SK-MEL-5 (cell line): Measurements from ENCODE around the gene E4F1. TPM values are rescaled to one million over a fixed set of nuclear protein-coding genes. Genes with fewer than 3 reads are reported as not detected.
A peak's percentile ranks its signal among the peaks of the same experiment; 100 is the strongest.

Experiments used
- DNase-seq: peaks from one replicate; pipeline ENCODE4 v3.0.0-alpha.2; 2016; ENCODE audit warnings: low read depth, low spot score
- in situ Hi-C: cut with HindIII; loops from 2 replicates; pipeline ENCODE4 v1.10.0; 2016; ENCODE audit warnings: low sequenced_read_pairs, high pct_unique_total_duplicates, low pct_unique_long_range_greater_than_20kb
- total RNA-seq: library from RNA; depleted of rRNA; stranded (reverse); fragments of >200 nt; shearing (Covaris generic); gene quantifications from 2 replicates; pipeline ENCODE4 v1.2.3, GENCODE V29; 2014

Gene E4F1
- total RNA-seq, 1 experiment from 2014 or later = 19.0 TPM

DNA sequence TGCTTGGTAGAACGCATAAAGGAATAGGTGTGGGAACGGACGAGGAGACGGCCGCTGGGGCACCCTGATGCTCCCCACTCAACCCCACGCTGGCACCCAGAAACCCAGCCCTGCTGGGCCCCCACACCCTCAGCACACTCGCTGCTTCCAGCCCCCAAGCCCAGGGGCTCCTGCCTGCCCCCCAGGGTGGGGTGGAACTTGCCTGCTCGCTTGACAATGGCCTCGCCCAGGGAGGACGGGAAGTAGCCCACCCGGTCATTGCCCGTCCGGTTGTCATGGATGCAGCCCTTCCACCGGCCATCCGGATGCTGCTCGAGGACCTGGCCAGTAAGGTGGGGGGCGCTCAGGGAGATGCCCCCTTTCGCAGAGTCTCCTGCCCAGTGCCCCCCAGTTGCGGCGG is 36.9 kb upstream of the E4F1 start:
- DNase-seq = no peak
- in situ Hi-C loops = no loop called here

DNA sequence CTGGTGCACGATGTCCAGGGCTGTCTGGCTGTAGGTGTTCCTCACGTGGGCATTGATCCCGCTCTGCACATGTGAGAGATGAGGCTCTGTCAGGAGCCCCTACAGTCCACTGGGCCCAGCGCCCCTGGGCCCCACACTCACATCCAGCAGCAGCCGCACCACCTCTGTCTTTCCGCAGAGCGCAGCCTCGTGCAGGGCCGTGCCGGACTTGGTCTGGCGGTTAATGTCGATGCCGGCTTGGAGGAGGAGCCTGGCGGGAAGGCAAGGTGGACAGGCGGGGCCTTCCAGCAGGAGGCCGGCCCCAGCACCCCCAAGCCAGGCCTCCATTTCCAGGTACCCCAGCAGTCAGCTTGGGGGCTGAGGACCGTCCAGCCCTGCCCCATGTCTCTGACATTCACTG is 36.2 kb upstream of the E4F1 start:
- in situ Hi-C loops = no loop called here
- DNase-seq = no peak

DNA sequence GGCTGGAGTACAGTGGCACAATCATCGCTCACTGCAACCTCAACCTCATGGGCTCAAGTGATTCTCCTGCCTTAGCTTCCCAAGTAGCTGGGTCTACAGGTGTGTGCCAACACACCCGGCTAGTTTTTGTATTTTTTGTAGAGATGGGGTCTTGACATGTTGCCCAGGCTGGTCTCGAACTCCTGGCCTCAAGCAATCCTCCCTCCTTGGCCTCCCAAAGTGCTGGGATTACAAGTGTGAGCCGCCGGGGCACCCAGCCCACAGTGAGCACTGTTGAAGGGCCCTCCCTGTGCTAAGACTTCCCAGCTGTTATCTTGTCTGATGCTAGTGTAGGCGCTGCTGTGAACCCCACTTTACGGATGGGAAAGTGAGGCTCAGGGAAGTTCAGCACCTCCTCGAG is 35.0 kb upstream of the E4F1 start:
- in situ Hi-C loops = no loop called here
- DNase-seq = no peak

DNA sequence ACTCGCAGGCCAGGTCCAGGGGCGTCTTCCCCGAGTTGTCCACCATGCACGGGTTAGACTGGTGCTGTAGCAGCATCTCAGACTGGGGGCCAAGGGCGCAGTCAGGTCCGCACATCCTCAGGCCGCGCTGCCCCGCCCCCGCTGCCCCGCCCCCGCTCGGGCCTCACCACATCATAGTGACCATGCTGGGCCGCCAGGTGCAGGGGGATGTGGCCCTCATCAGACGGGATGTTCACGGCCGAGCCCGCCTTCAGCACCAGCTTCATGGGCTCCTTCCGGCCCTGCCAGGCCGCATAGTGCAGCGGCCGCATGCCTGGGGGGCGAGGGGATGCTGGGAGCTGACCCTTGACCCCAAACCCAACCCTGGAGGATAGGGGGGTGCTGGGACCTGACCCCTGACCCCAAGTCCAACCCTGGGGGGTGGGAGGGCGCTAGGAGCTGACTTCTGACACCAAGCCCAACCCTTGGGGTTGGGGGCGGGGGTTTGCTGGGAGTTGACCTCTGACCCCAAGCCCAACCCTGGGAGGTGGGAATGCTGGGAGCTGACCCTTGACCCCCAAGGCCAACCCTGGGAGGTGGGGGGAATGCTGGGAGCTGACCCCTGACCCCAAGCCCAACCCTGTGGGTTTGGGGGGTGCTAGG is 34.0 kb upstream of the E4F1 start:
- in situ Hi-C loops = no loop called here
- DNase-seq = no peak

DNA sequence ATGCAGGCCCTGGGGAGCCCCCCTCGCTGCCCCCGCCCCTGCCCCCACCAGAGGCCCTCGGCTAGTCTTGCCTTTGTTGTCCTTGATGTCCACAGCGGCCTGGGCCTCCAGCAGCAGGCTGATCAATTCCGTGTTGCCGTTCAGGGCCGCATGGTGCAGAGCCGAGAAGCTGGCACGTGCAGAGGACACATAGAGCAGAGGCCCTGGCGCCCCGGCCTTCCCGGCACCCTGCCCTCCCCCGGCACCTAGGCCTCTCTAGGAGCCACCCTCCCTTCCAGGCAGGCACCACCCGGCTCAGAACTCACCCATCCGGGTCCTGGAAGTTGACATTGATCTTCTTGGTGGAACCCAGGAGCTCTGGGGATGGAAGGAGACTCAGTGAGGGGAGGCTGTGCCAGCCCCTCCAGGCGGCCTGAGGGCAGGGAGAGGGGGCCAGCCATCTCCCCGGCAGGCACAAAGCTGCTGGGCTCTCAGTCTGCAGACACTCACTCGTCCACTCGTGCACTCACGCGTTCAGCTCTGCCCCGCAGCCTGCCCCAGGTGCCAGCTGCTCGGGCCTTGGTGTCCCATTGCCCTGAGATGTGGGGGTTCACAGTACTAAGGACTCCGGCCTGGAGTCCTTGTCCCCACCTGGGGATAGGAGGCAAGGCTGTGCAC is 33.3 kb upstream of the E4F1 start:
- in situ Hi-C loops = no loop called here
- no peak for DNase-seq

DNA sequence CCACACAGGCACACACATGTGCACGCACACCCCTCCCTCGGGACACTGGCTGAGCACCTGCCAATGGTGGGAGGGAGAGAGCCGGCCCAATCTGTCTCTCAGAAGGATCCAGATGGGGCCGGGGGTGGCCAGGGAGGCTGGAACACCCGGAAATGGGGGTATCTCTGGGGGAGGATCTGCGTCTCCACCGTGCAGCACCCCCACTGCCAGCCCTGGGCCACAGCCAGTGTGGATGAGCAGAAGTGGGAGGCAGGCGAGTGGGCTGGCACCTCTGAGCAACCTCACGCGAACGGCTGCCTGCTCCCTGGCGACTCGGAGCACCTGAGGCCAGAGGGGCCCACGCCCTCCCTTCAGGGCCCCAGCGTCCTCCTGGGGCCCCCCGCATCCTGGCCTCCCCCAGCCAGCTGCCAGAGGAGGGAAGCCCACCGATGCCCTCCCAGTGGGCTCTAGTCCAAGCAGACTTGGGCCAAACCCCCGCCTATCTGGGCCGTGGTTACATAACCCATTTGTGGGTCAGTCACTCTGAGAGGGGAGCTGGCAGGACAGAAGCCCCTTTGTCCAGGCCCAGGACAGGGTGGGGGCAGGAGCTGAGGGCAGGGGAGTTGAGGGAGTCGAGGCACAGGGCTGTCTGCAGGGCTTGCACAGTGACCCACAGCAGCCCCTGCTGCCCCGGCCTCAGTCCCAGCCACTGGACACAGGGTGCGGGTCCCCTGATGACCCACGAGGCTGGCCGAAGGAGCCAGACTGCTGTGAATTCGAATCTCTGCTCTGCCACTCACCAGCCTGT is 32.5 kb upstream of the E4F1 start:
- in situ Hi-C loops = no loop called here
- DNase-seq = no peak

DNA sequence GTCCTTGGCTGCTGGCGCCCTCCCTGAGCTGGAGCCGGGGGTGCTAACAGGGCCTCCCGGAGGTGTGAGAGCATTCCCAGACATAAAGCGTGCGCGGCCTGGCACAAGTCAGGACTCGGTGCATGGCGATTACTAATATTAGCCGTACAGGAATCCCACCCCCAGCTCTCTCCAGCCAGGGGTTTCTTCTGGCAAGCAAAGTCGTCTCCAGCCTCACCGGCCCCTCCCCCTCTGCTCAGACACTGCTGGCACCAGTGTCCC is 32.0 kb upstream of the E4F1 start:
- no peak for DNase-seq
- in situ Hi-C loops = no loop called here

DNA sequence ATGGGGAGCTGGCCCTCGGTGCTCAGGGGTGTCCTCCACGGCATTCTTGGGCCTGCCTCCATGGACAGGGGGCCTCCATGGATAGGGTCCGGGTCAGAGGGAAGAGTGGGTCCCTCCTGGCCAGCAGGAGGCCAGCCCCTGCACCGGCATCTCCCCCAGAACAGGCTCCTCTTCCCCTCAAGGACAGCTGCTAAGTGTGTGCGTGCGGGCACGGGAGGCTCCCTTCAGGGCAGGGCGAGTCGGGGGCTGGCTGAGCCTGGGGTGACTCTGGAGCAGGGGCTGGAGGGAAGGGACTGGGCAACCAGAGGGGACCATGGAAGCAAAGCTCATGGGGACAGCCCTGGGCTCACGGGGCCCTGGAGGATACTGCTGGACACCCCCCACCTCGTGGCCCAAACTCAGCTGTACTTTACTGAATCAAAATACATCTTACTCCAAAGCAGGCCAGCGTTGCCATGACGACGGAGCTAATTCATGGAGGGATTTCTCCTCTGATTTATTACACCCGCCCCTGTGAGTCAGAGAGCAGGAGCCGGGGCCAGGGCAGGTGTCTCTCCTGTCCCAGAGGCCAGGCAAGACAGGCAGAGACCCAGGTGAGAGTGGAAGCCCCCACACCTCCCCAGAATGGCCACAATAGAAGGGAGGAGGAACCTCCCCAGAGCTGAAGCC is 29.1 kb upstream of the E4F1 start:
- in situ Hi-C loops = no loop called here
- peak; percentile 23 for DNase-seq

DNA sequence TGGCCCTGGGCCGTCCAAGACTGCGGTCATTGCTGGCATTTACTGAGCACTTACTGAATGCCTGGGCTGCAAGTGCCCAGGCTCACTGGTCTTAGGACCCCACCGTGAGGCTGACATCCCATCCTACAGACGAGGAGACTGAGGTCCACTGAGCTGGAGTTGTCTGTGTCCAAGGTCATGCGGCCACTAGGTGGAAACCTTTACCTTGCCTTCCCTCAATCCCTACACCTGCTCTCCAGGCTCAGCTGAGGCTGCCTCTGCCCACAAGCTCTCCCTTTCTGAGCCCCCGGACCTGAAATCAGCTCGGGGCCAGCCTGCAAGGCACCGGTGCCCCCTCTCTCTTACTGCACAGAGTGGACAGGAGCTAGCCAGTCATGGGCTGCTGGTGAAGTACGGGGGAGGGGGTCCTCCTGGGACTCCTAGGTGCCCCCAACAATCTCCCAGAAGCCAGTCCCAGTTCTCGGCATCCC is 28.5 kb upstream of the E4F1 start:
- DNase-seq = peak; percentile 63
- in situ Hi-C loops = no loop called here

DNA sequence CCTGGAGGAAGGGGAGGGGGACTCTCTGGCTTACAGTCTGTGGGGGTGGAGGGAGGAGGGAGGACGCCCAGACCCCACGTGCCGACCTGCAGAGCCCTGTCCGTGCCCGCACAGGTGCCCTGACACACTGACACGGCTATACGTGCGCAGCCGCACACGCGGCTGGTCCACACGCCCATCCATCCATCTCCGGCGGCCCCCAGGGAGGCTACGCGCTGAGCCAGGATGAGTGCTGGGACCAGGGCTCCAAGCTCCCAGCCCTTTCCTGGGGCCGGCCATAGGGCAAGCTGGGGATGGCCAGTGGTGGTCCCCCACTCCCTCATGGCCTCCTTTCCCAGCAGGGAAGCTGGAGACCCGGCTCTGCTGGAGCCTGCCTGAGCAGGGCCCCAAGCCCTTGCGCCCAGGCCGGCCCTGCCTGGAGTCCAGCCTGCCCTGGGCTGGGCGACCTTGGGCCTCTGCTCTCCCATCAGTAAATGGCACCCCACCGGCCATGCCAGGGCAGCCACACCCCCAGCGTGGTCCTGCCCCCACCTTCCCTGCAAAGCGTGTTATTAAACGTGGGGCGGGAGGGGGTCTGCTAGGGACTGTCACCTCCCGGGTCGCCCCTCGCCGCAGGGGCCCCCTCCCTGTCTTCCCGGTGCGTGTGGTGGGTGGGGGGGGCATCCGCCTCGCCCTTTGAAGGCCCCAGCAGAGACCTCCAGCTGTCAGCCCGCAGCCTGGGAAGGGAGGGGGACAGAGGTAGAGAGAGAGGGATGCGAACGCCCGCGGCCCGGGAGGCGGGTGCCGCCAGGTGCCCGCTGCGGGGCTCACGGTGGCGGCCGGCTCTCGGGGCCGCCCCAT is 27.8 kb upstream of the E4F1 start:
- in situ Hi-C loops = no loop called here
- DNase-seq = no peak

DNA sequence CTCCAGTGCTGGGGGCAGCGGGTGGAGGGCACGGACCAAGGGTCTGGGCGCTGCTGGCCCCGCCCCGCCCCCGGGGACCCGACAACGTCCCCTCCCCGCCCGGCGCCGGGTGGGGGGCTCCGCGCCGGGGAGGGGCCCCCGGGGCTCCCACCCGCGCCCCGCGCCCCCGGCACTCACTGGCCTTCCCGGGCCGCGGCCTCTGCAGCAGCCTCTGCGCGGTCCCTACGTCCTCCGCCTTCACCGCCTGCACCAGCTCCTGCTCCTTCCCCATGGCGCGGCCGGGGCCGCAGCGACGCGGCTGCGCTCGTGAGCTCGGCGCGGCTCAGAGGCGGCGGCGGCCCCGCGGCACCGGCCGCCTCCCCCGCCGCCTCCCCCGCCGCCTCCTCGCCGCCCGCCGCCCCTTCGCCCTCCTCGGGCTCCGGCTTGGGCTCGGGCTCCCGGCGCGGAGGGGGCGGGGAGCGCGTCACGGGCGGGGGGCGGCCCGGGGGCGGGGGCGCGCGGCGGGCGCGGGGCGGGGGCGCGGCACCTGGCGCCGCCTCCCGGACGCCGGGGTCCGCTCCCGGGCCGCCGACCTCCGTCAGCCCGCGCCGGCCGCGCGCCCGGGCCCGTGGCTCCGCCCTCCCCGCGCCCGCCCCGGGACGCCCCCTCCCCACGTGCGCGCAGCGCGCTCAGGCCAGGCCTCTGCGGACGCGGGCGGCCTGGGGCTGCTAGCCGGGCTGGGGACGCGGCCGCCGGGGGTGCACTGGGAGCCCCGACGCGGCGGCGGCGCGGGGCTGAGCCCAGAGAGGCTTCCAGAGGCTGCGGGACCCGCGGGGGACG is 27.0 kb upstream of the E4F1 start, which contains the start of gene CASKIN1:
CASKIN1 (minus strand) TSS at position 444 of the 819 bp plus-strand sequence; CDS start at position 271, 173 bp downstream.
- no peak for DNase-seq
- in situ Hi-C loops = no loop called here

DNA sequence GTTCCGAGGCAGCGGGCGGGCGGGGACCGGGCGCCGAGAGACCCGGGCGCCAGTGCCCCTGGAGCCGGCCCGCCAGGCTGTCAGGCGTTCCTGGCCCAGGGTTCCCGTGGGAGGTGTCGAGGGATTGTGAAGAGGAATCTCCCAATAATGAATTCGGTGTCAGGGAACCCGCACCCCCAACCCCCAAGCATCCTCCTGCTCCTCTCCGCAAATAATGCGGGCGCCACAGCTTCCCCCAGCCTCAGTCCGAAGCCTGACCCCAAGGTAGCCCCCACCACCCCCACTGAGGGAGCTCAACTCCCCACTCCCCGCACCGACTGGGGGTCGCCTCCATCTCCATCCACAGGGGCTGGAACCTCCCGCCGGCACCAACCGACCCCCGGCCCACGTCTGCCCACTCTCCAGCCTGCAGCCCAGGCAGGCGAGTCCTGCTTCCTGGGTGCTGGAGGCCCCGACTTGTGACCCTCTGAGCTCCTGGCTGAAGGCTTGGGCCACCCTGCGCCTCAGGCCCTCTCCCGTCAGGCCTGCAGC is 26.3 kb upstream of the E4F1 start:
- no peak for DNase-seq

DNA sequence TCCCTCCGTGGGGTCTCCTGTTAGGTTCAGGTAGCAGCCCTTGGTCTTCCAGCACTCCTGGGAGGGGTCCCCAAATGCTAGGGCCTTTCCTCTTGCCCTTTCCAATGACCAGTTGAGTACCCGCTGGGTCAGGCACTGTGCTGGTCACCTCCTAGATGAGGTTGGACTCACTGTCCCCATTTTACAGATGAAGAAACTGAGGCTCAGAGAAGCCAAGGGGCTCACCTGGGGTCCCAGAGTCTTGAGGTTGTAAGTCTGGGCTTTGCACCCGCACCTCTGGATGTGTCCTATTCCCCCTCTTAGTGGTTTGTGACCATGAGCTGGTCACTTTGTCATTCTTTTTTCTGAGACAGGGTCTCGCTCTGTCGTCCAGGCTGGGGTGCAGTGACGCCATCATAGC is 25.6 kb upstream of the E4F1 start:
- in situ Hi-C loops = no loop called here
- DNase-seq = no peak

More for the DNA sequence above, 26.3 kb upstream of the E4F1 start:
- in situ Hi-C loops = no loop called here

DNA sequence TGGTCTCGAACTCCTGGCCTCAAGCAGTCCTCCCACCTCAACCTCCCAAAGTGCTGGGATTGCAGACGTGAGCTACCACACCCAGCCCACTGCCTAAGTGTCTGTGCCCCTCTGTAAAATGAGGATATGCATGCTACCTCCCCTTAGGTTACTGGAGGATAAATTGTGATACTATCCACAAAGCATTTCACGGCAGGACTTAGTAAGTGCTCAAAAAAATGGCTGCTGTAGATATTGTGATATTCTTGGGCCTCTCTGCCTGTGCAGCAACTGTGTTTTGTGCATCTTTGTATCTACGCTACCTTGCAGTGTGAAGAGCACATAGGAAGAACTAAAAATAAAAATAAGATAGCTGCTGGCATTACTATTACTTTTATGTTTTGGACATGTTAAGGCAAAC is 25.1 kb upstream of the E4F1 start:
- in situ Hi-C loops = no loop called here
- no peak for DNase-seq

DNA sequence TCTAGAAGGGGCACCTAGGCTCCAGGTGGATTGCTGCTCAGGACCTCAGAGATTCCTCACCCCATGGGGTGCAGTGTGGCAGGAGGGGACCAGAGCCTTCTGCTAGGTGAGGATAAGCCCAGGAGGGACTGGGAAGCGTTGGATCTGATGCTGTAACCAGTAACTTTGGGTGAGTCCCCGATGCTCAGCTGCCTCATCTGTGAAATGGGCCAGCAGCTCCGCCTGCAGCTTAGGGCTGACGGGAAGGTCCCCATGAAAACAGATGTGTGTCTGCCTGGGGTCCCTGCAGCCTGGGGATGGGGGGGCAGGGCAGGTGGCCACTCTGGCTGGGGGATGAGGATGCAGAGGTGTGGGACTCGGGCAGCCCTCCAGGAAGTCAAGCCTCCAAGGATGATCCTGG is 24.3 kb upstream of the E4F1 start:
- no peak for DNase-seq
- in situ Hi-C loops = no loop called here

DNA sequence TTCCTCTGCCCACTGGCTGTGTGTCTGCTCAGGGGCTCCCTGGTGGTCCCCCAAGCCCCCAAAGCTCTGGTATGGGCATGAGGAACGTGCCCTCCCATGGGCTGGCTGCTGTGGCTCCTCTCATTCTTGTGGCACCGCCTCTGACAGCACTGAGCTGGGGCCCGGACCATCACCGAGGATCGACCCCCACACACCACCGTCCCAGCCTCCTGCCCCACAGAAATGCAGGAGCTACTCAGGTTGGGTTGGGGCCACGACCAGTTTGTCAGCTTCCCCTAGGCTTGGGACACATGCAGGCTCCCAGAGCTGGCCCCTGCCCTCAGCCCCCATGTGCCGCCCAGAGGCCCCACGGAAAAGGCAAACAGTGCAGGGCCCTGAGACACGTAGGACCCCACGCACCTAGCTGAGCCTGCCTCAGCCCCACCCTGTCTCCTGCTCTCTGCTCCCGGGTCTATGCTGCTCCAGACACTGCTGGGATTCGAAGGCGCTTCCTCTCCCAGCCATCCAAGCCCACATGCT is 23.7 kb upstream of the E4F1 start:
- DNase-seq = no peak
- in situ Hi-C loops = no loop called here
